ENCODE results near the gene UTS2R. TPM values are rescaled to one million over a fixed set of nuclear protein-coding genes. Genes with fewer than 3 reads are reported as not detected.

UTS2R gene
- total RNA-seq, 4 donors from 2014 or later = not detected

DNA sequence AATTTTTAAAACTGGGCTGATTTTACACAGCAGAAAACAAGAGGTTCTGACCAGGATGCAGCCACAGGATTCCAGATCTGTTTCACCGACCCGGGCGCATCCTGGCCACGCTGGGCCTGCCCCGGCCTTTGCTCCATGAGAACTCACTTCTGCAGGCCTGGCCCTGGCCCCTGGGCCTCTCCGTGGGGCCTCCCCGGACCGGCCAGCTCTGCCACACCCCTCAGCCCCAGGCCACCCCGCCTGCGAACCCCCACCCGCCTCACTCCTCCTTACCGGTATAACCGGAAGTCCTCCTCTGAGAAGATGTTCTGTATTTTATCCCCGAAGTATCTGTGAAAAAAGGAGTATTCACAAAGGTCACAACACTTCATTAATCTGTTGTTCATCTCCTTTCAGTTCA, 33.5 kb downstream of the UTS2R start:
- intact Hi-C loops (cut with DNase I; ENCODE audit: low total_unique reads) = no loop called here
- no peaks in the 10 kb centered on the region for H3K9me3 ChIP-seq
- H3K27me3 ChIP-seq = no peaks in the 10 kb centered on the region
- no peak overlapping the region for H3K4me3 ChIP-seq
- TF ChIP-seq, protein P1, sequence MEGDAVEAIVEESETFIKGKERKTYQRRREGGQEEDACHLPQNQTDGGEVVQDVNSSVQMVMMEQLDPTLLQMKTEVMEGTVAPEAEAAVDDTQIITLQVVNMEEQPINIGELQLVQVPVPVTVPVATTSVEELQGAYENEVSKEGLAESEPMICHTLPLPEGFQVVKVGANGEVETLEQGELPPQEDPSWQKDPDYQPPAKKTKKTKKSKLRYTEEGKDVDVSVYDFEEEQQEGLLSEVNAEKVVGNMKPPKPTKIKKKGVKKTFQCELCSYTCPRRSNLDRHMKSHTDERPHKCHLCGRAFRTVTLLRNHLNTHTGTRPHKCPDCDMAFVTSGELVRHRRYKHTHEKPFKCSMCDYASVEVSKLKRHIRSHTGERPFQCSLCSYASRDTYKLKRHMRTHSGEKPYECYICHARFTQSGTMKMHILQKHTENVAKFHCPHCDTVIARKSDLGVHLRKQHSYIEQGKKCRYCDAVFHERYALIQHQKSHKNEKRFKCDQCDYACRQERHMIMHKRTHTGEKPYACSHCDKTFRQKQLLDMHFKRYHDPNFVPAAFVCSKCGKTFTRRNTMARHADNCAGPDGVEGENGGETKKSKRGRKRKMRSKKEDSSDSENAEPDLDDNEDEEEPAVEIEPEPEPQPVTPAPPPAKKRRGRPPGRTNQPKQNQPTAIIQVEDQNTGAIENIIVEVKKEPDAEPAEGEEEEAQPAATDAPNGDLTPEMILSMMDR (IDR thresholded peaks at IDR 0.05) = no peak
- no peak for TF ChIP-seq POLR2A (IDR thresholded peaks at IDR 0.05)
- H3K27ac ChIP-seq = no peak overlapping the region
- no peaks in the 10 kb centered on the region for H3K4me1 ChIP-seq
- DNase-seq = no peak
- H3K36me3 ChIP-seq = no peaks in the 10 kb centered on the region

DNA sequence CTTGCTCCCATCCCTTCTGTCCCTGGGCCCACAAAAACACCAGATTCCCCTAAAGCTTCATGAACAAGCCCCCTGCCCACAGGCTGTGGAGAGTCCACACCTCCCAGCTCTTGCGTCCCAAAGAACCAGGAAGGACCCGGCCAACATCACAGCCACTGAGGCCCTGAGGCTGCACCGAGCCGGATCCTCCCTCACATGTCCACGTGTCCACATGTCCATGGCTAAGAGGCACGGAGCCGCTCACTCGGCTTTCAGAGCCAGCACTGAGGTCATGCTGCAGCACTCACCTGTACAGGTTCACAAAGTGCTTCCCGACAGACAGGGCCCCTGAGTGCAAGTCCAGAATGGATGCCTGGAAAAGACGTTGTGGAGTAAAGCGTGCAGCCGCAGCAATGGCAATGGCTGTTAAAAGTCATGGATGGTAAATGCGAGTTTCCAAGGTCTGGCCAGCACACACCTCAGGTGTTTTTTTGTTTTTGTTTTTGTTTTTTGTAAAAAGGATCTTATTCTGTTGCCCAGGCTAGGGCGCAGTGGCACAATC, 34.6 kb downstream of the UTS2R start:
- H3K36me3 ChIP-seq = no peaks in the 10 kb centered on the region
- TF ChIP-seq POLR2A (IDR thresholded peaks at IDR 0.05) = no peak
- TF ChIP-seq, protein P1 (IDR thresholded peaks at IDR 0.05) = no peak
- H3K4me1 ChIP-seq = no peaks in the 10 kb centered on the region
- intact Hi-C loops (cut with DNase I; ENCODE audit: low total_unique reads) = no loop called here
- no peaks in the 10 kb centered on the region for H3K9me3 ChIP-seq
- no peak for DNase-seq
- H3K27ac ChIP-seq = no peak overlapping the region
- H3K27me3 ChIP-seq = no peaks in the 10 kb centered on the region
- no peak overlapping the region for H3K4me3 ChIP-seq

DNA sequence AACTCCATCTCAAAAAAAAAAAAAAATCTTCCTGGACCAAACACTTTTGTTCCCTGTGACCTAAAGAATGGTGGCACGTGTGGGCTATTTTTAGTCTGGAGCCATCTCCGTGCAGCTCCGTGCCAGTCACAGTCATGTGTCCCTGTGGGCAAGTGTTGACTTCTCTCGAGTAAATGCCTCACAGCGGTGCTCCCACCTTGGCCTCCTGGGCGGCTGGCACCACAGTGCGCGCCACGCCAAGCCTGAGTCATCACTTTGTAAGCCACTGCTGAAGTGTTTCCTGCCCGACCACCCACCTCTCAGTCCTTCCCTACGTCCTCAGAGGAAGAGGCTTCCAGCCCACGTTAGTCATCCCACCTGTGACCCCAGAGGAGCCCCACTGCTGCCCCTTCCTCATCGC, 35.7 kb downstream of the UTS2R start:
- Histone ChIP-seq H3K27me3 (no peaks in the 10 kb centered on the region), H3K36me3 (no peaks in the 10 kb centered on the region), H3K9me3 (no peaks in the 10 kb centered on the region), H3K4me3 (no peak overlapping the region), H3K27ac (no peak overlapping the region), H3K4me1 (no peaks in the 10 kb centered on the region)
- TF ChIP-seq, protein P1 (IDR thresholded peaks at IDR 0.05) = no peak
- TF ChIP-seq POLR2A (IDR thresholded peaks at IDR 0.05) = no peak
- no peak for DNase-seq
- intact Hi-C loops (cut with DNase I; ENCODE audit: low total_unique reads) = no loop called here

DNA sequence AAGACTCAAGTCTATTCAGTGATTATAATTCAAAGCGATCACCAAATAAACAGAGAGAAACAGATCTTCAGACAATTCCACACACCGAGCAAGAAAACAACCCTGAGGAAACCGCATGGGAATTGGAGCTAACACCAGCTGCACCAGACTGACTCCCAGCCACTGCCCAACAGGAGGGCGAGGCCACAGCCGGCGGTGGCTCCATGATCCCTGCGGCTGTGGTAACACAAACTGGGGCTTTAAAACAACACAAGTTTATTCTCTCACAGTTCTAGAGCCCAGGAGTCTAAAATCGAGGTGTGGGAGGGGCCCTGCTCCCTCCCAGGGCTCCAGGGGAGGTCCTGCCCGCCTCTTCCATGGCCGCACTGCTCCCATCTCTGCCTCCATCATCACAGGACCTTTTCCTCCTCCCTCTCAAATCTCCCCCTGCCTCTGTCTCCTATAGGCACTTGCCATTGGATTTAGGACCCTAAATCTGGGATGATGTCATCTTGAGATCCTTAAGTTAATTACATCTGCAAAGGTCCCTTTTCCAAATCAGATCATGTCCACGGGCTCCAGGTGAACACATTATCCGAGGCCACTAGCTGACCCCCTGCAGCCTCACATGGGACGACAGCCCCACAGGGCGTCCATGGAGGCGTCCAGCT, 36.8 kb downstream of the UTS2R start:
- Histone ChIP-seq H3K27me3 (no peaks in the 10 kb centered on the region), H3K27ac (no peak overlapping the region), H3K36me3 (no peaks in the 10 kb centered on the region), H3K4me1 (no peaks in the 10 kb centered on the region), H3K9me3 (no peaks in the 10 kb centered on the region), H3K4me3 (no peak overlapping the region)
- DNase-seq = no peak
- TF ChIP-seq, protein P1 (IDR thresholded peaks at IDR 0.05) = no peak
- no peak for TF ChIP-seq POLR2A (IDR thresholded peaks at IDR 0.05)
- intact Hi-C loops (cut with DNase I; ENCODE audit: low total_unique reads) = no loop called here

DNA sequence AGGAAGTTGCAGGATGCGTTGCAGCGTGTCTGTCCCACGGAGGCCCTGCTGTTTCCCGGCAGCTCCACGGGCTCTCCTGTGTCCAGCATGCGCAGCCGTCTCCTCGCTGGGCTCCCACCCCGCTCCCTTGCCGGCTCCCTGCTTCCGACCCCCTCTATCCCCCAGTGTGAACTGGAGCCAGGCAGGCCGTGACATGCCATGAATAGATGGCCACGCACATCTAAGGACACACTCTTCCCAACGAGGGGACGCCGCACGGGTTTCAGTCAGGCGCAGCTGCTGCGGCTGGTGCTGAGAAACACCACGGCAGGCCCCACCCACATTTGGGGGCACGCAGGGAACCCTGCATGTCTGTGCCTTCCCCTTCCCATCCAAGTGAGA, 37.4 kb downstream of the UTS2R start:
- no peaks in the 10 kb centered on the region for H3K4me1 ChIP-seq
- no peak for DNase-seq

More for the DNA sequence above, 37.4 kb downstream of the UTS2R start:
- H3K27ac ChIP-seq = no peak overlapping the region
- H3K27me3 ChIP-seq = no peaks in the 10 kb centered on the region
- intact Hi-C loops (cut with DNase I; ENCODE audit: low total_unique reads) = no loop called here
- no peak for TF ChIP-seq POLR2A (IDR thresholded peaks at IDR 0.05)
- no peaks in the 10 kb centered on the region for H3K9me3 ChIP-seq
- no peaks in the 10 kb centered on the region for H3K36me3 ChIP-seq
- H3K4me3 ChIP-seq = no peak overlapping the region
